Activated CD4-positive, alpha-beta T cell treated with anti-CD3 and anti-CD28 coated beads for 4 hours (primary cell): ENCODE measurements around the gene CYP11A1.

ENCODE experiments used
- DNase-seq, 2 donors: peaks; one replicate each; pipeline ENCODE4 v3.0.0-alpha.2; 2020

The CYP11A1 gene

GRCh38 chr15:74343797-74344127 lies 23.7 kb downstream of the CYP11A1 start:
- no peak for DNase-seq

GRCh38 chr15:74343127-74343796 lies 24.2 kb downstream of the CYP11A1 start:
- DNase-seq, result no peak

DNA sequence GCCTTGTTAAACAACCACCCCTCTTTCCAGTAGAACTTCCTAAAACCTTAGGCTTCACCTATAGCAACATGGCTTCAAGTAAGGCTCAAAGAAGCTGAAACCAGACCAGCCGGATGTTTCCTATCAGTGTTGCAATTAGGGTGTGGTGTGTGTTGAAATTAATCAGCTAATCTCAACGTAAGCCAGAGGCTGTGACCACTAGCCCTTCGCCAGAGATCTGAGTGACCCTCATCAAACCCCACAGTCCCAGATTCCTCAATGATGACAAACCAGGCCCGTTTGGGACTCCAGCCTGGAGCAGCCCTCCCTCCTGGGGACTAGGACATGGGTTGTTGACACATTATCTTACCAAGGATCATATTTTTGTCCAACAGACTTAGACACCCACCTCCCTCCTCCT lies 27.3 kb downstream of the CYP11A1 start:
- DNase-seq, result no peak

DNA sequence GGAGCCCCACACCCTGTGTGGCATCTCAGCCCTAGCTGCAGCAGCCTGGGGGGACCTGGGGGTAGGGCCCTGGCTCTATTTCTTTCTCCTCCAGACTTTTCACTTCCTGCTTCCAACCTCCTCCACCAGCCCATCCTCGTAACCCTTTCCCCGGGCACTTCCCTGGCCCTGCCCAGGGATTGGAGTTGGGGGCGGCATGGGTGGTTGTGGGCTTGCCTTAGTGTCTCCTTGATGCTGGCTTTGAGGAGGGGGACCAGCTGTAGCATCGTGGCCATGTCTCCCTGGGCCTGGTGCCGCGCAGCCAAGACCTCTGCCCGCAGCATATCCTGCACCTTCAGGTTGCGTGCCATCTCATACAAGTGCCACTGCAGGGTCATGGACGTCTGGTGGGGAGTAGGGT lies 28.1 kb downstream of the CYP11A1 start:
- DNase-seq, result no peak

- DNase-seq, result no peak
Measured at GRCh38 chr15:74338676-74339075, 28.8 kb downstream of the CYP11A1 start.

- DNase-seq, result no peak
Measured at GRCh38 chr15:74337607-74338211, 29.7 kb downstream of the CYP11A1 start.

GRCh38 chr15:74337146-74337545 lies 30.3 kb downstream of the CYP11A1 start:
- no peak for DNase-seq

- DNase-seq, result no peak
Measured at GRCh38 chr15:74336061-74337005, 31.1 kb downstream of the CYP11A1 start.

DNA sequence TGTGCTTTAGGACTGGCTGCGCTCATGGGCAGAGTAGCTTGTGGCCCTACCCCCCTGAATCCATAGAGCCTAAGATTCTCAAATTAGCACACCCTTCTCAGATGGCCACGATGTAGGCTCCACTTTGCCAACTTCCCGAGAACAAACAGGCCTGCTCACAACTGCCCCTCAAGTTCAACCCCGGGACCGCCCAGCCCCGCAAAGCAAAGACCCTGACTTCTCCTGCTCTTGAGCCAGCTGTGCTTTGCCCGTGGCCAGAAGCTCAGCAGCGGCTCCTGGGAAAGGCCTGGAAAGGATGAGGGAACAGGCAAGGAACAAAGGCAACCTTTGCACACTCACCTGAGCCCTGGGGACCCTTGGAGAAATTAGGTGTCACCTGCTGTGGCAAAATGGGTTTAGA lies 32.0 kb downstream of the CYP11A1 start:
- no peak for DNase-seq

- DNase-seq, result no peak
Measured at GRCh38 chr15:74334127-74334526, 33.3 kb downstream of the CYP11A1 start.

DNA sequence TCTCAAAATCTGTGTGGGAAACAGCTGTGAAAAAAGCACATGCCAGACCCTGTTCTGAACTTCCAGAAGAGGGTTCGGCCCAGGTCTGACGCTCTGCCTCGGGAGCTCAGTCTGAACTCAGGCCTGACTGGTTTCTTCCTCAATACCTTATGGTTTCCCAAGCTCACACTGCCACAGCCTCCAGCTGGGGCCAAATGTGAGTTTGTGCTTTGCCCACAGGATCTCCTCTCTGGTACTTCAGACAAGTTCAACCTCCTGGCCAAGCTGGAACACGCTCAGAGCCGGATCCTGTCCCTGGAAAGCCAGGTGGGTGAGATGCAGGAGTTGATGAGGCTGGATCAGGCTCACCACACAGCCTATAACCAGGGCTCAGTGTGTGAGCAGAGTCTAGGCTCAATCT lies 33.8 kb downstream of the CYP11A1 start:
- DNase-seq, result no peak

- DNase-seq, result no peak
Measured at GRCh38 chr15:74333093-74333492, 34.4 kb downstream of the CYP11A1 start.

GRCh38 chr15:74332611-74333010 lies 34.8 kb downstream of the CYP11A1 start:
- no peak for DNase-seq

DNA sequence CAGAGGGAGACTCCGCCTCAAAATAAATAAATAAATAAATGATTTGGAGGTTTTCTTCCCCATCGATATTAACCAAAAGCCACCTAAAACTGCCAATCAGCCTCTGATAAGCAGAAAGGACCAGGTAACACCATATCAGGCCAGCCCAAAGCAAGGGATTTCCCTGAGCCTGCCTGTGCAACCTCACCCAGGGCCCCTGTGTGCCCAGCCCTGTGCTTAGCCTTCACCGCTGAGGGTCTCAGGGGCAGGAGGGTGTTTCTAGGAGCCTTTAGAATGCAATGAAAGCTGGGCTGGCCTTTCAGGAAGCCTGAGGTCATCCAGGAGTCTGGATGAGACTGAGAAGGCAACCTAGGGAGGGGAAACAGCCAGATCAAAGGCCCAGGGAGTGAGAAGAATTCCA lies 35.4 kb downstream of the CYP11A1 start:
- no peak for DNase-seq

GRCh38 chr15:74330861-74331408 lies 36.5 kb downstream of the CYP11A1 start:
- no peak for DNase-seq

GRCh38 chr15:74328331-74329056 lies 39.0 kb downstream of the CYP11A1 start:
- DNase-seq, result no peak

GRCh38 chr15:74327756-74328155 lies 39.7 kb downstream of the CYP11A1 start:
- DNase-seq, result no peak

DNA sequence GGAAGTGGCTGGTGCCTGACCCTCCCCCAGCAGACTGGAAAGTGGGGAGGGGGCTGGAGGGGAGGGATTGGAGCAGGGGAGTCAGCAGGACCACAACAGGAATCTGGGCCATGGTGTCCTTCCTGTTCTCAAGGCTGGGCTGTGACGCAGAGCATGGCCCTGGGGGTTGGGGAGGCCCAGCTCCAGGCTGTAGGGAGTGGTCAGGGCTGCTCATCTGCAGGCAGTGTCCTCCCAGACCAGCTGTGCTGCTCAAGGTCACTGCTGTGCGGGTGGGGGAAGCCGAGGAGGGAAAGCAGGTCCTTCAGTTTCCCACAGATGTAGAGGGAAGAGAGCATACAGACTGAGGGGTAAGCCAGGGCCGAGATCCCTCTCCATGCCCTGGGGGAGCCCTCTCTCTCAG lies 40.7 kb downstream of the CYP11A1 start:
- no peak for DNase-seq

GRCh38 chr15:74324714-74325113 lies 42.7 kb downstream of the CYP11A1 start:
- DNase-seq, result no peak

DNA sequence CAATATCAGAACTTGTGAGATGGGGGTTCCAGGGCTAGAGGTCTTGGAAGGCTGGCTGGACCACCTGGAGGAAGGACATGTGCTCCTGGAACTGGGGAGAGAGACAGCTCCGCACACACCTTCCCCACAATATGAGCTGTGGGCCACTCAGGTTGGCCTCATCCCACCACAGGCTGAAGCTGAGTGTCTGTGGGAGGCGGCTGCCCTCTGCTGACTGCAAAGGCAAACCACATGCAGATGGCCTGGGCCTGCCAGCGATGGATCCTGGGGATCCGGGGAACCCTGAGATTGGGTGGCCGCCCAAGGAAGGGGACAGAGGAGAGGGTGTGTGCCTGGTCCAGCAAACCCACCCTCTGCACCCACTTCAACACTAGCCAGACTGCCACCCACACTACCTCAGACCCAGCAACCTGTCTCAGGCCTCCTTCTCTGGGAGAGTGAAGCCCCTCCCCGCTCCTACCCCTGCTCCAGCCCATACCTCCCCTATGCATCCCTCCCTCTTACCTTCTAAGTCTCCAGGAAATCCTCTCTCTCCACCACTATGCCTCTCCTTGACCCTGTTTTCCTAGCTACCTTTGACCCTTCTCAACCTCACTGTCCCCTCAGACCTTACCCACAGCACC lies 44.8 kb downstream of the CYP11A1 start:
- peak; percentile 38 to 44 for DNase-seq

- peak in 1 of 2 donors; percentile 41 for DNase-seq
Measured at GRCh38 chr15:74320352-74321247, 46.8 kb downstream of the CYP11A1 start.
